Measurements from ENCODE around the gene ANO3.

ANO3 gene

GRCh38 chr11:26703411-26704191 is 371.7 kb downstream of the ANO3 start:
- H3K79me2 ChIP-seq (ENCODE audit: insufficient read depth, low read length) = no peaks in the 10 kb centered on the region
- H3K4me3 ChIP-seq (ENCODE audit: insufficient read depth, low read length, poor library complexity, severe bottlenecking) = no peak overlapping the region
- no peak overlapping the region for H3K4me2 ChIP-seq (ENCODE audit: low read depth, low read length, poor library complexity, severe bottlenecking)
- H3F3A ChIP-seq (ENCODE audit: insufficient read depth) = no peaks in the 10 kb centered on the region
- no peak overlapping the region for H2AFZ ChIP-seq (ENCODE audit: low read depth, low read length, severe bottlenecking)
- no peak overlapping the region for H3K27ac ChIP-seq (ENCODE audit: low read depth, low read length)
- H3K27me3 ChIP-seq (ENCODE audit: low read length) = no peaks in the 10 kb centered on the region
- H3K36me3 ChIP-seq (ENCODE audit: low read length) = no peaks in the 10 kb centered on the region
- H3K9me3 ChIP-seq (ENCODE audit: insufficient read depth, low read length) = no peaks in the 10 kb centered on the region
- no peaks in the 10 kb centered on the region for H4K20me1 ChIP-seq (ENCODE audit: low read depth, low read length)
- TF ChIP-seq EZH2phosphoT487 (conservative IDR thresholded peaks at IDR 0.05; ENCODE audit: low read length) (no peak), CTCF (IDR thresholded peaks at IDR 0.05; ENCODE audit: insufficient read depth, low read length, poor library complexity, severe bottlenecking) (no peak)
- H3K9me2 ChIP-seq (replicated peaks; ENCODE audit: insufficient read depth, low read length) = no peaks in the 10 kb centered on the region
- H3K9ac ChIP-seq (ENCODE audit: low read length) = no peak overlapping the region

GRCh38 chr11:26704249-26704648 is 372.3 kb downstream of the ANO3 start:
- Histone ChIP-seq H3K9ac (ENCODE audit: low read length) (no peak overlapping the region), H3K4me2 (ENCODE audit: low read depth, low read length, poor library complexity, severe bottlenecking) (no peak overlapping the region), H3K79me2 (ENCODE audit: insufficient read depth, low read length) (no peaks in the 10 kb centered on the region), H3K36me3 (ENCODE audit: low read length) (no peaks in the 10 kb centered on the region), H2AFZ (ENCODE audit: low read depth, low read length, severe bottlenecking) (no peak overlapping the region), H3K4me3 (ENCODE audit: insufficient read depth, low read length, poor library complexity, severe bottlenecking) (no peak overlapping the region), H3F3A (ENCODE audit: insufficient read depth) (no peaks in the 10 kb centered on the region), H3K27me3 (ENCODE audit: low read length) (no peaks in the 10 kb centered on the region), H3K9me2 (replicated peaks; ENCODE audit: insufficient read depth, low read length) (no peaks in the 10 kb centered on the region), H3K9me3 (ENCODE audit: insufficient read depth, low read length) (no peaks in the 10 kb centered on the region), H4K20me1 (ENCODE audit: low read depth, low read length) (no peaks in the 10 kb centered on the region), H3K27ac (ENCODE audit: low read depth, low read length) (no peak overlapping the region)
- TF ChIP-seq CTCF (IDR thresholded peaks at IDR 0.05; ENCODE audit: insufficient read depth, low read length, poor library complexity, severe bottlenecking) (no peak), EZH2phosphoT487 (conservative IDR thresholded peaks at IDR 0.05; ENCODE audit: low read length) (no peak)

- H3K4me2 ChIP-seq (ENCODE audit: low read depth, low read length, poor library complexity, severe bottlenecking) = no peak overlapping the region
- H3K9me2 ChIP-seq (replicated peaks; ENCODE audit: insufficient read depth, low read length) = no peaks in the 10 kb centered on the region
- no peaks in the 10 kb centered on the region for H3K36me3 ChIP-seq (ENCODE audit: low read length)
- no peaks in the 10 kb centered on the region for H3K79me2 ChIP-seq (ENCODE audit: insufficient read depth, low read length)
- TF ChIP-seq CTCF (IDR thresholded peaks at IDR 0.05; ENCODE audit: insufficient read depth, low read length, poor library complexity, severe bottlenecking) = no peak
- no peak for TF ChIP-seq EZH2phosphoT487 (conservative IDR thresholded peaks at IDR 0.05; ENCODE audit: low read length)
- no peaks in the 10 kb centered on the region for H3K27me3 ChIP-seq (ENCODE audit: low read length)
- no peaks in the 10 kb centered on the region for H4K20me1 ChIP-seq (ENCODE audit: low read depth, low read length)
- no peak overlapping the region for H3K27ac ChIP-seq (ENCODE audit: low read depth, low read length)
- no peaks in the 10 kb centered on the region for H3K9me3 ChIP-seq (ENCODE audit: insufficient read depth, low read length)
- H2AFZ ChIP-seq (ENCODE audit: low read depth, low read length, severe bottlenecking) = no peak overlapping the region
- H3K9ac ChIP-seq (ENCODE audit: low read length) = no peak overlapping the region
- no peaks in the 10 kb centered on the region for H3F3A ChIP-seq (ENCODE audit: insufficient read depth)
- no peak overlapping the region for H3K4me3 ChIP-seq (ENCODE audit: insufficient read depth, low read length, poor library complexity, severe bottlenecking)
Observed at GRCh38 chr11:26706181-26706580, 374.3 kb downstream of the ANO3 start.
